SK-N-SH treated with all-trans-retinoic acid at 6 μM for 48 hours (cell line): ENCODE results near the gene SMIM41.

Experiments used
- ARNTL ChIP-seq: fragments of 450-650 bp; formaldehyde crosslinking; IDR thresholded peaks from 2 replicates; pipeline ENCODE4 v1.5.0; 2020; ENCODE audit warnings: low read depth, mild to moderate bottlenecking, moderate library complexity, borderline replicate concordance
- ESRRG ChIP-seq: fragments of 250-450 bp; sonication (Bioruptor Pico); IDR thresholded peaks from 2 replicates; pipeline ENCODE4 v1.6.1; 2021; ENCODE audit warnings: mild to moderate bottlenecking
- PPARA ChIP-seq: fragments of 250-450 bp; sonication (Bioruptor Pico); IDR thresholded peaks from 2 replicates; pipeline ENCODE4 v1.5.0; 2020; ENCODE audit warnings: mild to moderate bottlenecking, borderline replicate concordance
- RARB ChIP-seq: fragments of 250-450 bp; sonication (Bioruptor Pico); IDR thresholded peaks from 2 replicates; pipeline ENCODE4 v1.8.0; 2021; ENCODE audit warnings: mild to moderate bottlenecking, moderate library complexity
- SNAI2 ChIP-seq: fragments of 250-450 bp; sonication (Bioruptor Pico); IDR thresholded peaks from 2 replicates; pipeline ENCODE4 v1.5.0; 2020; ENCODE audit warnings: mild to moderate bottlenecking, moderate library complexity
- TOX ChIP-seq: fragments of 250-450 bp; sonication (Bioruptor Pico); IDR thresholded peaks from 2 replicates; pipeline ENCODE4 v1.8.0; 2021; ENCODE audit warnings: mild to moderate bottlenecking, moderate library complexity, borderline replicate concordance
- ZFP3 ChIP-seq: fragments of 250-450 bp; sonication (Bioruptor Pico); IDR thresholded peaks from 2 replicates; pipeline ENCODE4 v1.5.0; 2020; ENCODE audit warnings: mild to moderate bottlenecking, moderate library complexity
- ZFP30 ChIP-seq: fragments of 450-650 bp; formaldehyde crosslinking; IDR thresholded peaks from 2 replicates; pipeline ENCODE4 v1.5.0; 2022; ENCODE audit warnings: mild to moderate bottlenecking, moderate library complexity
- ZNF565 ChIP-seq: fragments of 450-650 bp; formaldehyde crosslinking; conservative IDR thresholded peaks from 2 replicates; pipeline ENCODE4 v1.5.0; 2020; ENCODE audit warnings: low read depth, mild to moderate bottlenecking, moderate library complexity
- ZNF70 ChIP-seq: fragments of 450-650 bp; formaldehyde crosslinking; IDR thresholded peaks from 2 replicates; pipeline ENCODE4 v1.5.0; 2020; ENCODE audit warnings: mild to moderate bottlenecking, moderate library complexity
- ZNF8 ChIP-seq: fragments of 450-650 bp; formaldehyde crosslinking; IDR thresholded peaks from 2 replicates; pipeline ENCODE4 v1.5.0; 2020; ENCODE audit warnings: mild to moderate bottlenecking, moderate library complexity
- TF ChIP-seq, protein P1 (sequence below): fragments of 250-450 bp; sonication (Bioruptor Pico); IDR thresholded peaks from 2 replicates; pipeline ENCODE4 v1.8.0; 2020; ENCODE audit warnings: mild to moderate bottlenecking, moderate library complexity, borderline replicate concordance
- TF ChIP-seq, protein P2 (sequence below): fragments of 250-450 bp; sonication (Bioruptor Pico); IDR thresholded peaks from 2 replicates; pipeline ENCODE4 v1.5.1; 2020; ENCODE audit warnings: low read depth, mild to moderate bottlenecking, moderate library complexity
- TF ChIP-seq, protein P3 (sequence below): fragments of 250-450 bp; sonication (Bioruptor Pico); IDR thresholded peaks from 2 replicates; pipeline ENCODE4 v1.8.0; 2021; ENCODE audit warnings: low read depth, mild to moderate bottlenecking, moderate library complexity, borderline replicate concordance

DNA sequence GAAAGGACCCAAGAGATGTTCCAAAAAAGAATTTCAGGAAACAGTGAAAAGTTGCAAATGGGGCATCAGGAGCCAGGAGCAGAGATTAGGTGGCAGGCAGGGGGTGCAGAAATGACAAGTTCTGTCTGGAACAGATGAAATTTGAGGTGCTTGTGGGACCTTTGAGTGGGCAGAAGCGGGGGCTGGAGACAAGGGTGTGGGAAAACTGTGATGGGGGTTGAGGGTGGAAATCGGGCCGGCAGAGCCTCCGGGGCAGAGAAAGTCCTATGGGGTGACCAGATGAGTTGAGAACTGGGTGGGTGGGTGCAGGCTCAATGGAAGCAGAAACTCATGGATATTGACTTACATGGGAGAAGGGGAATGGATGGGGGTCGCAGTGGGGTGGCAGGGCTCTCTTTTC is 29.8 kb upstream of the SMIM41 start:
- TF ChIP-seq ARNTL (CRISPR knock-in tag) (no peak), ZNF565 (CRISPR knock-in tag) (no peak), ESRRG (no peak), RARB (CRISPR knock-in tag) (no peak), ZFP3 (CRISPR knock-in tag) (no peak), ZNF8 (CRISPR knock-in tag) (no peak), SNAI2 (CRISPR knock-in tag) (no peak), TOX (CRISPR knock-in tag) (no peak), PPARA (CRISPR knock-in tag) (no peak), ZFP30 (CRISPR knock-in tag) (no peak), ZNF70 (CRISPR knock-in tag) (no peak)
- TF ChIP-seq, protein P1, sequence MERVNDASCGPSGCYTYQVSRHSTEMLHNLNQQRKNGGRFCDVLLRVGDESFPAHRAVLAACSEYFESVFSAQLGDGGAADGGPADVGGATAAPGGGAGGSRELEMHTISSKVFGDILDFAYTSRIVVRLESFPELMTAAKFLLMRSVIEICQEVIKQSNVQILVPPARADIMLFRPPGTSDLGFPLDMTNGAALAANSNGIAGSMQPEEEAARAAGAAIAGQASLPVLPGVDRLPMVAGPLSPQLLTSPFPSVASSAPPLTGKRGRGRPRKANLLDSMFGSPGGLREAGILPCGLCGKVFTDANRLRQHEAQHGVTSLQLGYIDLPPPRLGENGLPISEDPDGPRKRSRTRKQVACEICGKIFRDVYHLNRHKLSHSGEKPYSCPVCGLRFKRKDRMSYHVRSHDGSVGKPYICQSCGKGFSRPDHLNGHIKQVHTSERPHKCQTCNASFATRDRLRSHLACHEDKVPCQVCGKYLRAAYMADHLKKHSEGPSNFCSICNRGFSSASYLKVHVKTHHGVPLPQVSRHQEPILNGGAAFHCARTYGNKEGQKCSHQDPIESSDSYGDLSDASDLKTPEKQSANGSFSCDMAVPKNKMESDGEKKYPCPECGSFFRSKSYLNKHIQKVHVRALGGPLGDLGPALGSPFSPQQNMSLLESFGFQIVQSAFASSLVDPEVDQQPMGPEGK (CRISPR knock-in tag): no peak
- TF ChIP-seq, protein P2, sequence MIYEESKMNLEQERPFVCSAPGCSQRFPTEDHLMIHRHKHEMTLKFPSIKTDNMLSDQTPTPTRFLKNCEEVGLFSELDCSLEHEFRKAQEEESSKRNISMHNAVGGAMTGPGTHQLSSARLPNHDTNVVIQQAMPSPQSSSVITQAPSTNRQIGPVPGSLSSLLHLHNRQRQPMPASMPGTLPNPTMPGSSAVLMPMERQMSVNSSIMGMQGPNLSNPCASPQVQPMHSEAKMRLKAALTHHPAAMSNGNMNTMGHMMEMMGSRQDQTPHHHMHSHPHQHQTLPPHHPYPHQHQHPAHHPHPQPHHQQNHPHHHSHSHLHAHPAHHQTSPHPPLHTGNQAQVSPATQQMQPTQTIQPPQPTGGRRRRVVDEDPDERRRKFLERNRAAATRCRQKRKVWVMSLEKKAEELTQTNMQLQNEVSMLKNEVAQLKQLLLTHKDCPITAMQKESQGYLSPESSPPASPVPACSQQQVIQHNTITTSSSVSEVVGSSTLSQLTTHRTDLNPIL (CRISPR knock-in tag): no peak
- TF ChIP-seq, protein P3, sequence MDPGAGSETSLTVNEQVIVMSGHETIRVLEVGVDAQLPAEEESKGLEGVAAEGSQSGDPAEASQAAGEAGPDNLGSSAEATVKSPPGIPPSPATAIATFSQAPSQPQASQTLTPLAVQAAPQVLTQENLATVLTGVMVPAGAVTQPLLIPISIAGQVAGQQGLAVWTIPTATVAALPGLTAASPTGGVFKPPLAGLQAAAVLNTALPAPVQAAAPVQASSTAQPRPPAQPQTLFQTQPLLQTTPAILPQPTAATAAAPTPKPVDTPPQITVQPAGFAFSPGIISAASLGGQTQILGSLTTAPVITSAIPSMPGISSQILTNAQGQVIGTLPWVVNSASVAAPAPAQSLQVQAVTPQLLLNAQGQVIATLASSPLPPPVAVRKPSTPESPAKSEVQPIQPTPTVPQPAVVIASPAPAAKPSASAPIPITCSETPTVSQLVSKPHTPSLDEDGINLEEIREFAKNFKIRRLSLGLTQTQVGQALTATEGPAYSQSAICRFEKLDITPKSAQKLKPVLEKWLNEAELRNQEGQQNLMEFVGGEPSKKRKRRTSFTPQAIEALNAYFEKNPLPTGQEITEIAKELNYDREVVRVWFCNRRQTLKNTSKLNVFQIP: no peak
